Left cardiac atrium (tissue), 4 donors: Measurements from ENCODE around the gene THY1. TPM values are rescaled to one million over a fixed set of nuclear protein-coding genes. Genes with fewer than 3 reads are reported as not detected.
"Not testable (repeated sequence)": the region's sequence is repeated elsewhere in the genome, so short reads cannot be mapped to it uniquely, and the experiment has no call there.

Source experiments
- ATAC-seq, 2 donors: fragments of 200-7000 bp; cut with Tn5 transposase; one replicate each; pipeline ENCODE4 v1.9.1; 2020; ENCODE audit warnings: mild to moderate bottlenecking in 2 of 2, moderate library complexity in 2 of 2
- DNase-seq: peaks from one replicate; pipeline ENCODE4 v3.0.0-alpha.2; 2020
- intact Hi-C, 2 donors: fragments of 100-400 bp; cut with DNase I; formaldehyde crosslinking; loops; one replicate each; pipeline versions ENCODE4 v1.14.1 to v1.15.1; 2022 to 2023
- long read RNA-seq: library from polyadenylated mRNA; unstranded; transcript quantifications from one replicate; pipeline ENCODE4 v2.0.0, GENCODE V29; 2021
- total RNA-seq, 2 donors: library from RNA; stranded (reverse); fragmentation: NEBNext Ultra II Directional; extraction: Animal tissue kit (Norgen Biotek cat#: 25700); gene quantifications; one replicate each; pipeline ENCODE4 v1.2.1, GENCODE V29; 2021
- donor health status: DM: no; HTN: yes; CAD: no.
- donor health status: DM: no; HTN: yes; CAD: no; lungs with severe emphysema.
- donor health status: DM: yes; HTN: yes; CAD: no.
- donor health status: Dilated cardiomyopathy.

THY1 gene
- total RNA-seq = 1 to 10 TPM; 6.1 to 7.0 TPM
- long read RNA-seq, transcript THY1-201 (4 exons, 3,556 nt) = major isoform, 10 of 11 reads
- long read RNA-seq, partial matches to known transcripts = 1 of 11 reads
- long read RNA-seq, other reads (novel, unspliced or antisense) = 0 of 11 reads

- peak; percentile 24 for DNase-seq
- intact Hi-C loops = no loop called here
- ATAC-seq = peak; percentile 10 to 20
Measured at GRCh38 chr11:119422809-119423508, at the start of gene THY1. Gene THY1, minus strand, starts transcription at chr11:119423172. Its CDS starts 2,267 bp downstream, at chr11:119420905.

GRCh38 chr11:119472186-119472855, 49.3 kb upstream of the THY1 start:
- intact Hi-C loops = loop anchor here in 1 of 2 donors (5.0 kb wide), 1 partner anchor 115 kb away; no protein-coding TSS in a partner anchor
- ATAC-seq = no peak
- no peak for DNase-seq

GRCh38 chr11:119471329-119471728, 48.4 kb upstream of the THY1 start:
- intact Hi-C loops = loop anchor here in 1 of 2 donors (5.0 kb wide), 1 partner anchor 114 kb away; no protein-coding TSS in a partner anchor
- no peak for ATAC-seq
- DNase-seq = no peak

- DNase-seq = no peak
- peak in 1 of 2 donors; percentile 53 for ATAC-seq
- intact Hi-C loops = loop anchor here in 1 of 2 donors (5.0 kb wide), 1 partner anchor 113 kb away; no protein-coding TSS in a partner anchor
Measured at GRCh38 chr11:119470317-119471291, 47.6 kb upstream of the THY1 start.

- intact Hi-C loops = no loop called here
Measured at GRCh38 chr11:119469506-119469905, 46.5 kb upstream of the THY1 start.

GRCh38 chr11:119468511-119468910, 45.5 kb upstream of the THY1 start:
- intact Hi-C loops = no loop called here
- no peak for DNase-seq
- no peak for ATAC-seq

More at GRCh38 chr11:119469506-119469905, 46.5 kb upstream of the THY1 start:
- ATAC-seq (no peak), DNase-seq (no peak)

- ATAC-seq = no peak
- no peak for DNase-seq
- intact Hi-C loops = no loop called here
Measured at GRCh38 chr11:119461229-119461963, 38.4 kb upstream of the THY1 start.

GRCh38 chr11:119460582-119460981, 37.6 kb upstream of the THY1 start:
- intact Hi-C loops = no loop called here
- DNase-seq = no peak
- peak; percentile 44 to 68 for ATAC-seq

GRCh38 chr11:119460097-119460496, 37.1 kb upstream of the THY1 start:
- ATAC-seq (no peak), DNase-seq (no peak)
- intact Hi-C loops = no loop called here

GRCh38 chr11:119459293-119459976, 36.5 kb upstream of the THY1 start:
- intact Hi-C loops = no loop called here
- DNase-seq = no peak

GRCh38 chr11:119455708-119456107, 32.7 kb upstream of the THY1 start:
- DNase-seq, ATAC-seq, intact Hi-C loops: not testable (repeated sequence)

More at GRCh38 chr11:119459293-119459976, 36.5 kb upstream of the THY1 start:
- no peak for ATAC-seq

GRCh38 chr11:119455241-119455640, 32.3 kb upstream of the THY1 start:
- ATAC-seq, intact Hi-C loops: not testable (repeated sequence)

GRCh38 chr11:119453881-119454280, 30.9 kb upstream of the THY1 start:
- DNase-seq (no peak), ATAC-seq (no peak)
- intact Hi-C loops = no loop called here

More at GRCh38 chr11:119455241-119455640, 32.3 kb upstream of the THY1 start:
- DNase-seq = not testable (repeated sequence)

- intact Hi-C loops = no loop called here
- DNase-seq = no peak
- no peak for ATAC-seq
Measured at GRCh38 chr11:119450590-119451326, 27.8 kb upstream of the THY1 start.

- ATAC-seq = no peak
- no peak for DNase-seq
- intact Hi-C loops = no loop called here
Measured at GRCh38 chr11:119449498-119449897, 26.5 kb upstream of the THY1 start.

GRCh38 chr11:119448380-119448779, 25.4 kb upstream of the THY1 start:
- intact Hi-C loops = no loop called here
- no peak for DNase-seq
- ATAC-seq = no peak

GRCh38 chr11:119447664-119448242, 24.8 kb upstream of the THY1 start:
- DNase-seq (no peak), ATAC-seq (no peak)
- intact Hi-C loops = no loop called here
